AG04450 (cell line): Measurements from ENCODE around the gene WDR45. TPM values are rescaled to one million over a fixed set of nuclear protein-coding genes. Genes with fewer than 3 reads are reported as not detected.

Experiments used
- CTCF ChIA-PET: fragments of 300-600, 350-600 bp; formaldehyde crosslinking; extraction: SDS; loops from one replicate; lab custom pipeline; 2022; ENCODE audit warnings: antibody characterized with exemption, inconsistent platforms; lab: Charles Lee
- POLR2A ChIA-PET: fragments of 350-600 bp; formaldehyde crosslinking; extraction: SDS; loops from one replicate; lab custom pipeline; 2021; ENCODE audit warnings: antibody characterized with exemption, inconsistent platforms; lab: Yijun Ruan, JAX
- DNase-seq: peaks from one replicate; pipeline ENCODE4 v3.0.0-alpha.2; 2011; ENCODE audit warnings: low read depth, low spot score
- H3K27ac ChIP-seq: one replicate; pipeline ENCODE4 v1.5.1; 2012; ENCODE audit warnings: low read depth, low read length, control low read depth
- H3K27me3 ChIP-seq: one replicate; pipeline ENCODE4 v1.6.0; 2012; ENCODE audit warnings: low read length; ENCODE audit not compliant: control insufficient read depth, insufficient read depth
- H3K4me3 ChIP-seq: 2 replicates; pipeline ENCODE4 v1.5.1; 2011; ENCODE audit warnings: mild to moderate bottlenecking, low read depth, low read length, control low read depth
- H3K9me3 ChIP-seq: 2 replicates; pipeline ENCODE4 v1.5.1; 2012; ENCODE audit warnings: low read length; ENCODE audit not compliant: control insufficient read depth, insufficient read depth
- CTCF ChIP-seq: IDR thresholded peaks from 2 replicates; pipeline ENCODE4 v1.5.1; 2011; ENCODE audit warnings: low read depth, low read length, control low read depth, inconsistent platforms
- polyA plus RNA-seq: library from polyadenylated mRNA; depleted of rRNA; stranded (reverse); fragments of >200 nt; gene quantifications from 2 replicates; pipeline ENCODE4 v1.2.3, GENCODE V29; 2011; rRNA removed
- small RNA-seq: library from RNA; depleted of rRNA; stranded (forward); fragments of <200 nt; gene quantifications from one replicate; pipeline ENCODE3, GENCODE V24; 2012; ENCODE audit warnings: low read depth; ENCODE audit not compliant: insufficient read length

The WDR45 gene
- polyA plus RNA-seq, 1 experiment: 78.4 TPM

GRCh38 chrX:49037883-49038475 lies 41.7 kb downstream of the WDR45 start:
- no peaks in the 10 kb centered on the region for H3K9me3 ChIP-seq
- peak; percentile 16 for DNase-seq
- ChIA-PET CTCF (no interaction called here), POLR2A (no interaction called here)
- H3K4me3 ChIP-seq: no peak overlapping the region
- H3K27ac ChIP-seq: peak overlapping the region; percentile 52
- TF ChIP-seq CTCF: no peak
- no peaks in the 10 kb centered on the region for H3K27me3 ChIP-seq

- Histone ChIP-seq H3K9me3 (no peaks in the 10 kb centered on the region), H3K27ac (no peak overlapping the region), H3K27me3 (no peaks in the 10 kb centered on the region), H3K4me3 (no peak overlapping the region)
- ChIA-PET CTCF (interaction anchor here (0.8 to 1.2 kb wide), 2 partner anchors 14 to 58 kb away, joined by 3 read pairs; no protein-coding TSS in a partner anchor), POLR2A (no interaction called here)
- no peak for DNase-seq
- TF ChIP-seq CTCF: no peak
Observed at GRCh38 chrX:49030283-49030682, 49.4 kb downstream of the WDR45 start.

GRCh38 chrX:49029876-49030275 lies 49.8 kb downstream of the WDR45 start:
- Histone ChIP-seq H3K27ac (no peak overlapping the region), H3K27me3 (no peaks in the 10 kb centered on the region), H3K4me3 (no peak overlapping the region), H3K9me3 (no peaks in the 10 kb centered on the region)
- ChIA-PET POLR2A (no interaction called here), CTCF (interaction anchor here (1.2 kb wide), 1 partner anchor 57 kb away, joined by 3 read pairs; no protein-coding TSS in a partner anchor)
- no peak for DNase-seq
- no peak for TF ChIP-seq CTCF

Small RNAs within 50 kb of the gene (small RNA-seq; reads per million reads assigned to genes)
- gene RNU4-52P: not detected

Other genes with a start within 250 kb of the WDR45 start
- not detected in 2 replicates for gene PCSK1N, start 244.3 kb downstream of the WDR45 start, polyA plus RNA-seq
- gene TIMM17B, start 182.1 kb downstream of the WDR45 start, polyA plus RNA-seq: 31.2 and 42.1 TPM in 2 replicates
- gene PQBP1, start 182.0 kb downstream of the WDR45 start, polyA plus RNA-seq: 49.5 and 69.3 TPM in 2 replicates
- gene SLC35A2, start 168.2 kb downstream of the WDR45 start, polyA plus RNA-seq: 39.2 and 47.5 TPM in 2 replicates
- gene PIM2, start 160.9 kb downstream of the WDR45 start, polyA plus RNA-seq: 3.8 TPM in 2 replicates
- 51.3 and 52.0 TPM in 2 replicates for gene OTUD5, start 122.3 kb downstream of the WDR45 start, polyA plus RNA-seq
- gene KCND1, start 108.0 kb downstream of the WDR45 start, polyA plus RNA-seq: 1.2 and 1.5 TPM in 2 replicates
- gene GRIPAP1, start 77.6 kb downstream of the WDR45 start, polyA plus RNA-seq: 24.3 and 25.0 TPM in 2 replicates
- gene TFE3, start 36.5 kb downstream of the WDR45 start, polyA plus RNA-seq: 28.4 and 42.0 TPM in 2 replicates
- gene CCDC120, start 20.9 kb downstream of the WDR45 start, polyA plus RNA-seq: 0.83 and 1.0 TPM in 2 replicates
- gene PRAF2, start 5.9 kb downstream of the WDR45 start, polyA plus RNA-seq: 27.6 and 41.2 TPM in 2 replicates
- gene GPKOW, start 43.8 kb upstream of the WDR45 start, polyA plus RNA-seq: 20.3 and 21.9 TPM in 2 replicates
- 0.40 and 0.82 TPM in 2 replicates for gene MAGIX, start 82.9 kb upstream of the WDR45 start, polyA plus RNA-seq
- 66.7 and 79.6 TPM in 2 replicates for gene PLP2, start 92.0 kb upstream of the WDR45 start, polyA plus RNA-seq
- 3.6 and 4.1 TPM in 2 replicates for gene PRICKLE3, start 106.5 kb upstream of the WDR45 start, polyA plus RNA-seq
- 0.07 and 0.15 TPM in 2 replicates for gene SYP, start 120.3 kb upstream of the WDR45 start, polyA plus RNA-seq
- gene CACNA1F, start 153.5 kb upstream of the WDR45 start, polyA plus RNA-seq: not detected in 2 replicates
- 5.7 and 9.6 TPM in 2 replicates for gene CCDC22, start 155.6 kb upstream of the WDR45 start, polyA plus RNA-seq
- 0.09 TPM in 1 of 2 replicates, not detected in the other for gene FOXP3, start 184.8 kb upstream of the WDR45 start, polyA plus RNA-seq
- 1.1 and 2.4 TPM in 2 replicates for gene PPP1R3F, start 189.9 kb upstream of the WDR45 start, polyA plus RNA-seq
- gene GAGE10, start 223.8 kb upstream of the WDR45 start, polyA plus RNA-seq: not detected in 2 replicates
- not detected in 2 replicates for gene GAGE12J, start 242.2 kb upstream of the WDR45 start, polyA plus RNA-seq